ENCODE results near the gene KIRREL3. TPM values are rescaled to one million over a fixed set of nuclear protein-coding genes. Genes with fewer than 3 reads are reported as not detected.

Gene KIRREL3
- total and polyA plus RNA-seq, 9 of the 15 experiments (the other 6 are each of a cell fraction or from before 2014, with no cell fraction given), result 0.04 to 0.10 TPM; not detected in 7

DNA sequence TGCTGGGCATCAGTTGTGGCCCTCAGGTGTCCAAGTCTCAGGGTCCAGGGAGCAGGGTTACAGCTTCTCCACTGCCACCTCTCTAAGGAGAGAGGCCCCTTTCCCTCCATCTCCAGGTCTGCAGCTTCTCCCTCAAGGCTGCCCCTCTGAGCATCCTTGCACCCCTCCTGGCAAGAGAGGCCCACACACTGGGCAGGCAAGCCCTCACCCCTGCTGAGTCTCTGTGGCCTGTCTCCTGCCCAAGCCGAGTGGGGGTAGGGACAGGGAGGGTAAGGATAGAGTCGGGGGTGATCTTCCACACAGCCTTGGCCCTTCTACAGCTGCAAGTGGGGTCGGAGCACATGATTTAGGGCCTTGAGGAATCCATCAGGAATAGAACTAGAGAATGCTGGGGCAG is 568.5 kb downstream of the KIRREL3 start (continued):
- no peak for TF ChIP-seq HDAC2 (IDR thresholded peaks at IDR 0.05)
- TF ChIP-seq POLR2H (tag; IDR thresholded peaks at IDR 0.05; ENCODE audit: low read depth), result no peak
- TF ChIP-seq, protein P1, sequence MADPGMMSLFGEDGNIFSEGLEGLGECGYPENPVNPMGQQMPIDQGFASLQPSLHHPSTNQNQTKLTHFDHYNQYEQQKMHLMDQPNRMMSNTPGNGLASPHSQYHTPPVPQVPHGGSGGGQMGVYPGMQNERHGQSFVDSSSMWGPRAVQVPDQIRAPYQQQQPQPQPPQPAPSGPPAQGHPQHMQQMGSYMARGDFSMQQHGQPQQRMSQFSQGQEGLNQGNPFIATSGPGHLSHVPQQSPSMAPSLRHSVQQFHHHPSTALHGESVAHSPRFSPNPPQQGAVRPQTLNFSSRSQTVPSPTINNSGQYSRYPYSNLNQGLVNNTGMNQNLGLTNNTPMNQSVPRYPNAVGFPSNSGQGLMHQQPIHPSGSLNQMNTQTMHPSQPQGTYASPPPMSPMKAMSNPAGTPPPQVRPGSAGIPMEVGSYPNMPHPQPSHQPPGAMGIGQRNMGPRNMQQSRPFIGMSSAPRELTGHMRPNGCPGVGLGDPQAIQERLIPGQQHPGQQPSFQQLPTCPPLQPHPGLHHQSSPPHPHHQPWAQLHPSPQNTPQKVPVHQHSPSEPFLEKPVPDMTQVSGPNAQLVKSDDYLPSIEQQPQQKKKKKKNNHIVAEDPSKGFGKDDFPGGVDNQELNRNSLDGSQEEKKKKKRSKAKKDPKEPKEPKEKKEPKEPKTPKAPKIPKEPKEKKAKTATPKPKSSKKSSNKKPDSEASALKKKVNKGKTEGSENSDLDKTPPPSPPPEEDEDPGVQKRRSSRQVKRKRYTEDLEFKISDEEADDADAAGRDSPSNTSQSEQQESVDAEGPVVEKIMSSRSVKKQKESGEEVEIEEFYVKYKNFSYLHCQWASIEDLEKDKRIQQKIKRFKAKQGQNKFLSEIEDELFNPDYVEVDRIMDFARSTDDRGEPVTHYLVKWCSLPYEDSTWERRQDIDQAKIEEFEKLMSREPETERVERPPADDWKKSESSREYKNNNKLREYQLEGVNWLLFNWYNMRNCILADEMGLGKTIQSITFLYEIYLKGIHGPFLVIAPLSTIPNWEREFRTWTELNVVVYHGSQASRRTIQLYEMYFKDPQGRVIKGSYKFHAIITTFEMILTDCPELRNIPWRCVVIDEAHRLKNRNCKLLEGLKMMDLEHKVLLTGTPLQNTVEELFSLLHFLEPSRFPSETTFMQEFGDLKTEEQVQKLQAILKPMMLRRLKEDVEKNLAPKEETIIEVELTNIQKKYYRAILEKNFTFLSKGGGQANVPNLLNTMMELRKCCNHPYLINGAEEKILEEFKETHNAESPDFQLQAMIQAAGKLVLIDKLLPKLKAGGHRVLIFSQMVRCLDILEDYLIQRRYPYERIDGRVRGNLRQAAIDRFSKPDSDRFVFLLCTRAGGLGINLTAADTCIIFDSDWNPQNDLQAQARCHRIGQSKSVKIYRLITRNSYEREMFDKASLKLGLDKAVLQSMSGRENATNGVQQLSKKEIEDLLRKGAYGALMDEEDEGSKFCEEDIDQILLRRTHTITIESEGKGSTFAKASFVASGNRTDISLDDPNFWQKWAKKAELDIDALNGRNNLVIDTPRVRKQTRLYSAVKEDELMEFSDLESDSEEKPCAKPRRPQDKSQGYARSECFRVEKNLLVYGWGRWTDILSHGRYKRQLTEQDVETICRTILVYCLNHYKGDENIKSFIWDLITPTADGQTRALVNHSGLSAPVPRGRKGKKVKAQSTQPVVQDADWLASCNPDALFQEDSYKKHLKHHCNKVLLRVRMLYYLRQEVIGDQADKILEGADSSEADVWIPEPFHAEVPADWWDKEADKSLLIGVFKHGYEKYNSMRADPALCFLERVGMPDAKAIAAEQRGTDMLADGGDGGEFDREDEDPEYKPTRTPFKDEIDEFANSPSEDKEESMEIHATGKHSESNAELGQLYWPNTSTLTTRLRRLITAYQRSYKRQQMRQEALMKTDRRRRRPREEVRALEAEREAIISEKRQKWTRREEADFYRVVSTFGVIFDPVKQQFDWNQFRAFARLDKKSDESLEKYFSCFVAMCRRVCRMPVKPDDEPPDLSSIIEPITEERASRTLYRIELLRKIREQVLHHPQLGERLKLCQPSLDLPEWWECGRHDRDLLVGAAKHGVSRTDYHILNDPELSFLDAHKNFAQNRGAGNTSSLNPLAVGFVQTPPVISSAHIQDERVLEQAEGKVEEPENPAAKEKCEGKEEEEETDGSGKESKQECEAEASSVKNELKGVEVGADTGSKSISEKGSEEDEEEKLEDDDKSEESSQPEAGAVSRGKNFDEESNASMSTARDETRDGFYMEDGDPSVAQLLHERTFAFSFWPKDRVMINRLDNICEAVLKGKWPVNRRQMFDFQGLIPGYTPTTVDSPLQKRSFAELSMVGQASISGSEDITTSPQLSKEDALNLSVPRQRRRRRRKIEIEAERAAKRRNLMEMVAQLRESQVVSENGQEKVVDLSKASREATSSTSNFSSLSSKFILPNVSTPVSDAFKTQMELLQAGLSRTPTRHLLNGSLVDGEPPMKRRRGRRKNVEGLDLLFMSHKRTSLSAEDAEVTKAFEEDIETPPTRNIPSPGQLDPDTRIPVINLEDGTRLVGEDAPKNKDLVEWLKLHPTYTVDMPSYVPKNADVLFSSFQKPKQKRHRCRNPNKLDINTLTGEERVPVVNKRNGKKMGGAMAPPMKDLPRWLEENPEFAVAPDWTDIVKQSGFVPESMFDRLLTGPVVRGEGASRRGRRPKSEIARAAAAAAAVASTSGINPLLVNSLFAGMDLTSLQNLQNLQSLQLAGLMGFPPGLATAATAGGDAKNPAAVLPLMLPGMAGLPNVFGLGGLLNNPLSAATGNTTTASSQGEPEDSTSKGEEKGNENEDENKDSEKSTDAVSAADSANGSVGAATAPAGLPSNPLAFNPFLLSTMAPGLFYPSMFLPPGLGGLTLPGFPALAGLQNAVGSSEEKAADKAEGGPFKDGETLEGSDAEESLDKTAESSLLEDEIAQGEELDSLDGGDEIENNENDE (IDR thresholded peaks at IDR 0.05; ENCODE audit: low read depth, low read length), result no peak
- TF ChIP-seq MCM7 (IDR thresholded peaks at IDR 0.05), result no peak
- TF ChIP-seq BACH1 (tag; IDR thresholded peaks at IDR 0.05), result no peak

All from K562 (cell line).